Activated CD8-positive, alpha-beta memory T cell treated with anti-CD3 and anti-CD28 coated beads for 1 hour (primary cell): ENCODE measurements around the gene TMEM120B.

Source experiments
- DNase-seq, 2 donors: peaks; one replicate each; pipeline ENCODE4 v3.0.0-alpha.2; 2020; ENCODE audit warnings: low read depth in 1 of 2; ENCODE audit errors: extremely low read depth in 1 of 2

Gene TMEM120B

GRCh38 chr12:121829250-121829918 is 116.8 kb downstream of the TMEM120B start:
- no peak for DNase-seq

- no peak for DNase-seq
These were observed 117.6 kb downstream of the TMEM120B start for GRCh38 chr12:121830134-121830533.

GRCh38 chr12:121830588-121831265 is 118.2 kb downstream of the TMEM120B start:
- no peak for DNase-seq
